ENCODE results near the gene DYSF.

Gene DYSF

GRCh38 chr2:71682341-71682740, 229.0 kb downstream of the DYSF start:
- H3K36me3 ChIP-seq (ENCODE audit: insufficient read depth): no peaks in the 10 kb centered on the region
- no peak overlapping the region for H3K4me2 ChIP-seq
- no peak overlapping the region for H3K27ac ChIP-seq
- no peaks in the 10 kb centered on the region for H3K4me1 ChIP-seq (ENCODE audit: low read depth, poor library complexity, severe bottlenecking)
- no peak overlapping the region for H3K4me3 ChIP-seq (IDR thresholded peaks at IDR 0.05; ENCODE audit: insufficient read depth, low read depth, low read length)
- no peaks in the 10 kb centered on the region for H4K20me1 ChIP-seq (ENCODE audit: insufficient read depth)
- no peak overlapping the region for H3K9ac ChIP-seq
- TF ChIP-seq CTCF (conservative IDR thresholded peaks at IDR 0.05; ENCODE audit: low read depth, low read length): no peak
- H2AFZ ChIP-seq (ENCODE audit: low read depth): no peak overlapping the region
- H3K27me3 ChIP-seq (ENCODE audit: insufficient read depth, low read depth): no peaks in the 10 kb centered on the region
- H3K79me2 ChIP-seq (ENCODE audit: insufficient read depth, low read depth): no peaks in the 10 kb centered on the region

- no peak overlapping the region for H3K27ac ChIP-seq
Observed at GRCh38 chr2:71683070-71683469, 229.7 kb downstream of the DYSF start.

GRCh38 chr2:71683666-71684065, 230.3 kb downstream of the DYSF start:
- Histone ChIP-seq H3K79me2 (ENCODE audit: insufficient read depth, low read depth) (no peaks in the 10 kb centered on the region), H3K27me3 (ENCODE audit: insufficient read depth, low read depth) (no peaks in the 10 kb centered on the region), H4K20me1 (ENCODE audit: insufficient read depth) (no peaks in the 10 kb centered on the region), H3K27ac (no peak overlapping the region), H3K4me2 (no peak overlapping the region), H3K36me3 (ENCODE audit: insufficient read depth) (no peaks in the 10 kb centered on the region), H3K9ac (no peak overlapping the region), H2AFZ (ENCODE audit: low read depth) (no peak overlapping the region), H3K4me1 (ENCODE audit: low read depth, poor library complexity, severe bottlenecking) (no peaks in the 10 kb centered on the region), H3K4me3 (IDR thresholded peaks at IDR 0.05; ENCODE audit: insufficient read depth, low read depth, low read length) (no peak overlapping the region)
- TF ChIP-seq CTCF (conservative IDR thresholded peaks at IDR 0.05; ENCODE audit: low read depth, low read length): no peak

More at GRCh38 chr2:71683070-71683469, 229.7 kb downstream of the DYSF start:
- H3K4me3 ChIP-seq (IDR thresholded peaks at IDR 0.05; ENCODE audit: insufficient read depth, low read depth, low read length): no peak overlapping the region
- H3K4me1 ChIP-seq (ENCODE audit: low read depth, poor library complexity, severe bottlenecking): no peaks in the 10 kb centered on the region
- H3K4me2 ChIP-seq: no peak overlapping the region
- H3K79me2 ChIP-seq (ENCODE audit: insufficient read depth, low read depth): no peaks in the 10 kb centered on the region
- H2AFZ ChIP-seq (ENCODE audit: low read depth): no peak overlapping the region
- no peaks in the 10 kb centered on the region for H3K27me3 ChIP-seq (ENCODE audit: insufficient read depth, low read depth)
- no peaks in the 10 kb centered on the region for H3K36me3 ChIP-seq (ENCODE audit: insufficient read depth)
- no peak overlapping the region for H3K9ac ChIP-seq
- no peaks in the 10 kb centered on the region for H4K20me1 ChIP-seq (ENCODE audit: insufficient read depth)
- no peak for TF ChIP-seq CTCF (conservative IDR thresholded peaks at IDR 0.05; ENCODE audit: low read depth, low read length)

- Histone ChIP-seq H3K27me3 (ENCODE audit: insufficient read depth, low read depth) (no peaks in the 10 kb centered on the region), H3K4me2 (no peak overlapping the region), H3K36me3 (ENCODE audit: insufficient read depth) (no peaks in the 10 kb centered on the region), H4K20me1 (ENCODE audit: insufficient read depth) (no peaks in the 10 kb centered on the region), H3K4me3 (IDR thresholded peaks at IDR 0.05; ENCODE audit: insufficient read depth, low read depth, low read length) (no peak overlapping the region), H3K9ac (no peak overlapping the region), H3K27ac (no peak overlapping the region), H2AFZ (ENCODE audit: low read depth) (no peak overlapping the region), H3K79me2 (ENCODE audit: insufficient read depth, low read depth) (no peaks in the 10 kb centered on the region), H3K4me1 (ENCODE audit: low read depth, poor library complexity, severe bottlenecking) (no peaks in the 10 kb centered on the region)
- TF ChIP-seq CTCF (conservative IDR thresholded peaks at IDR 0.05; ENCODE audit: low read depth, low read length): no peak
Observed at GRCh38 chr2:71684226-71685072, 231.1 kb downstream of the DYSF start.
